WI38 (cell line): ENCODE data around the gene MARCO.

Source experiments
- H3K4me3 ChIP-seq: 2 replicates; pipeline ENCODE4 v1.5.1; 2011; ENCODE audit warnings: low read depth, mild to moderate bottlenecking, control low read depth, low read length
- CTCF ChIP-seq: IDR thresholded peaks from 2 replicates; pipeline ENCODE4 v1.5.1; 2012; ENCODE audit warnings: low read depth, mild to moderate bottlenecking, control low read depth, low read length

MARCO gene

GRCh38 chr2:119011162-119011909 lies 69.3 kb downstream of the MARCO start:
- H3K4me3 ChIP-seq: no peak overlapping the region

DNA sequence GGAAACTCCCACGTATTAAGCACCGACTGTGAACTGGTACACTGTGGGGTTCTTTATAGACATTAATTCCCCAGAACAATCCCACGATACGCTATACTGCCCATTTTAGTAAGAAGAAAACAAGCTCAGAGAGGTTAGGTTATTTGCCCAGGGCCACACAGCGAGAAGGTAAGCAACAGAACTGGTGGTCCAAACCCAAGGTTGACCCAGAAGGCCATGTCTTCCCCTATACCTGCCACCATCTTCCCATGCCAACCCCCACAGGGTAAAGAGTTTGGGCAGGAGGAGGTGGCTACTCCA lies 69.9 kb downstream of the MARCO start:
- H3K4me3 ChIP-seq: no peak overlapping the region
- no peak for TF ChIP-seq CTCF

More at GRCh38 chr2:119011162-119011909, 69.3 kb downstream of the MARCO start:
- TF ChIP-seq CTCF: peak; percentile 31; the same call in 1 of the 2 replicates

DNA sequence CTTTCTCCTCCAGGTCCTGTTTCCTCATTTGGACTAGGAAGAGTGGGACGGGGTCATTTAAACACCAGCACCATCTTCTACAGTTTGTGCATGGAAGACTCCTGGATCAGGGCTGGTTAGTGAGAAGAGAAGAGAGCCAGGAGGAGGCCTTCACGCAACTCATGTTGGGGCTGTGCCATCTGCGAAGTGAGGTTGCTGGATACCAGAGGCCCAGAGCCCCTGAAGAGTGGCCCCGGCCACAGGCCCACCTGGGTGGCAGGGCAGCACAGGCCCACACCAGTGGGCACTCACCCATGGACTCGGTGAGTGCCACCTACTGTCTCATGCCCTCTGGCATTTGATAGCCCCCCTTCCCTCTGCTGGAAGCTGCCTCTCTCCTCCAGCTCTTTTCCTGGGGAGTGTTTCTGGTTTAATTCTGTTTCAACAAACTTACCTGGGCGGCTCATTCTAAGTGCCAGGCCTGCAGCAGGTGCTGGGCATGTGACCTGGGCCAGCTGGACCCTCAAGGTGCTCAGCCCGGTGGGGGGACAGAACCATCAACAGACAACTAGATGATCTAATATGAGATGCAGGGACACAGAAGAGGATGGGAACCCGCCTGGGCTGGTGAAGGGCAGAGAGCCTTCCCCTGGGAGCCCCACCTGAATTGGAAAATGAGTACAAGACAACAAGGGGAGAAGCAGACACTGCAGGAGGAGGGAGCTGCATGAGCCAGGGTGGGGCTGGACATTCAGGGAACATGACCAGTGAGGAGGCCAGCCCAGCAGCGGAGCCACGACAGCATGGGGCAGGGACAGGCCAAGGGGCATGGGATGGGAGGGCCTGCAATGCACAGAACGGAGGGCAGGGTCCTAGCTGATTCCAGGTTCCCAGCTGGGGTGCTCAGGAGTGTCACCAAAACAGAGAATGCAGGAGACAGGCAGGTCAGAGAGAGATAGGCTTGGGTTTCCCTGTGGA lies 70.6 kb downstream of the MARCO start:
- no peak for TF ChIP-seq CTCF
- no peak overlapping the region for H3K4me3 ChIP-seq

- TF ChIP-seq CTCF: no peak
- no peak overlapping the region for H3K4me3 ChIP-seq
Measured at GRCh38 chr2:119013671-119014070, 71.7 kb downstream of the MARCO start.

- TF ChIP-seq CTCF: no peak
- no peak overlapping the region for H3K4me3 ChIP-seq
Measured at GRCh38 chr2:119015845-119016244, 73.9 kb downstream of the MARCO start.

DNA sequence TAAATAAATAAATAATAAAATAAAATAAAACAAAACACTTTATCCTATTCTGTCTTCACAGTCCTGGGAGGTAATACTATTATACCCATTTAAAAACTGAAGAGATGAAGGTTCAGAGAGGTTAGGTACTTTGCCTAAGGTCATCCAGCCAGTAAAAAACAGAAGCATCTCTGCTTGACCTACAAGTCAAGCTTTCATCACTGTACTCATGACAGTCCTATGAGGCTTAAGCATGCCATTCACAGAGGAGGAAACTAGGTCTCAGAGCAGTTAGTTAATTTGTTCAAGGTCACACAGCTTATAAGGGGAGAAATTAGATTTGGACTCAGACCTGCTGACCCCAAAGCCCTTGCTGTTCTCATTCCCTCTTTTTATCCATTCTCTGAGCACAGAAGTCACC lies 77.5 kb downstream of the MARCO start:
- no peak for TF ChIP-seq CTCF

GRCh38 chr2:119022678-119023077 lies 80.7 kb downstream of the MARCO start:
- no peak for TF ChIP-seq CTCF

More for the DNA sequence above, 77.5 kb downstream of the MARCO start:
- no peak overlapping the region for H3K4me3 ChIP-seq

More at GRCh38 chr2:119022678-119023077, 80.7 kb downstream of the MARCO start:
- H3K4me3 ChIP-seq: no peak overlapping the region
